Neutrophil (primary cell): ENCODE results near the gene ARAP2.

Experiments
- H3K27ac ChIP-seq: fragments of 200-600 bp; sonication (generic); 2 replicates; pipeline ENCODE4 v1.5.1; 2016; ENCODE audit warnings: mild to moderate bottlenecking, moderate library complexity
- H3K27me3 ChIP-seq: fragments of 200-600 bp; sonication (generic); 2 replicates; pipeline ENCODE4 v1.6.0; 2016; ENCODE audit warnings: mild to moderate bottlenecking
- H3K36me3 ChIP-seq: fragments of 200-600 bp; sonication (generic); 2 replicates; pipeline ENCODE4 v1.5.1; 2017
- H3K4me1 ChIP-seq, 2 experiments: fragments of 200-600 bp in 1 of 2; sonication (generic) in 1 of 2; 1 replicate in 1 of 2; 2 replicates in 1 of 2; pipeline versions ENCODE4 v1.5.1 to v1.6.1; 2013 to 2016; ENCODE audit warnings: low read depth in 1 of 2, low read length in 1 of 2, mild to moderate bottlenecking in 1 of 2, moderate library complexity in 1 of 2; ENCODE audit not compliant: control insufficient read depth in 1 of 2, insufficient read depth in 1 of 2
- H3K4me3 ChIP-seq, 2 experiments: fragments of 200-600 bp in 1 of 2; sonication (generic) in 1 of 2; 1 replicate in 1 of 2; 2 replicates in 1 of 2; pipeline ENCODE4 v1.5.1; 2013 to 2016; ENCODE audit warnings: low read depth in 1 of 2, low read length in 1 of 2, mild to moderate bottlenecking in 1 of 2, moderate library complexity in 1 of 2
- H3K9me3 ChIP-seq: fragments of 200-600 bp; sonication (generic); 2 replicates; pipeline ENCODE4 v1.5.1; 2016
- CTCF ChIP-seq: fragments of 200-600 bp; sonication (generic); IDR thresholded peaks from 2 replicates; pipeline ENCODE4 v1.5.1; 2016; ENCODE audit warnings: antibody characterized with exemption

ARAP2 gene

GRCh38 chr4:36026348-36026880 lies 217.9 kb downstream of the ARAP2 start:
- TF ChIP-seq CTCF: no peak

GRCh38 chr4:36024901-36025660 lies 219.2 kb downstream of the ARAP2 start:
- Histone ChIP-seq H3K27ac (no peak overlapping the region), H3K36me3 (no peaks in the 10 kb centered on the region), H3K4me3 (no peak overlapping the region), H3K27me3 (no peaks in the 10 kb centered on the region), H3K4me1 (no peaks in the 10 kb centered on the region), H3K9me3 (no peaks in the 10 kb centered on the region)
- no peak for TF ChIP-seq CTCF

More at GRCh38 chr4:36026348-36026880, 217.9 kb downstream of the ARAP2 start:
- H3K27me3 ChIP-seq: no peaks in the 10 kb centered on the region
- no peaks in the 10 kb centered on the region for H3K36me3 ChIP-seq
- H3K4me3 ChIP-seq: no peak overlapping the region
- H3K9me3 ChIP-seq: no peaks in the 10 kb centered on the region
- H3K4me1 ChIP-seq: no peaks in the 10 kb centered on the region
- no peak overlapping the region for H3K27ac ChIP-seq

GRCh38 chr4:36020351-36020750 lies 224.0 kb downstream of the ARAP2 start:
- no peaks in the 10 kb centered on the region for H3K27me3 ChIP-seq
- no peaks in the 10 kb centered on the region for H3K36me3 ChIP-seq
- no peak overlapping the region for H3K4me3 ChIP-seq
- H3K27ac ChIP-seq: no peak overlapping the region
- TF ChIP-seq CTCF: no peak
- H3K4me1 ChIP-seq: no peaks in the 10 kb centered on the region
- H3K9me3 ChIP-seq: no peaks in the 10 kb centered on the region
